Stimulated activated CD4-positive, alpha-beta T cell treated with anti-CD3 and anti-CD28 coated beads, Interleukin-4, amount 100 ng/mL, for 4 hours (primary cell): ENCODE data around the gene SCTR.
A peak's percentile ranks its signal among the peaks of the same experiment; 100 is the strongest.

Experiments used
- DNase-seq, 2 experiments: peaks; one replicate each; pipeline ENCODE4 v3.0.0-alpha.2; 2020

Gene SCTR

GRCh38 chr2:119522671-119523070 is 1.6 kb downstream of the SCTR start:
- DNase-seq, result no peak

GRCh38 chr2:119521433-119522050 is 2.7 kb downstream of the SCTR start:
- no peak for DNase-seq

GRCh38 chr2:119520696-119521432 is 3.4 kb downstream of the SCTR start:
- no peak for DNase-seq

- no peak for DNase-seq
Observed at GRCh38 chr2:119519057-119519408, 5.2 kb downstream of the SCTR start.

- DNase-seq, result no peak
Observed at GRCh38 chr2:119518401-119519056, 5.8 kb downstream of the SCTR start.

- peak; percentile 2 to 28 for DNase-seq
Observed at GRCh38 chr2:119517433-119517832, 6.8 kb downstream of the SCTR start.

- no peak for DNase-seq
Observed at GRCh38 chr2:119516121-119516520, 8.2 kb downstream of the SCTR start.

GRCh38 chr2:119513832-119514231 is 10.5 kb downstream of the SCTR start:
- DNase-seq, result no peak

- no peak for DNase-seq
Observed at GRCh38 chr2:119512946-119513345, 11.3 kb downstream of the SCTR start.

GRCh38 chr2:119511989-119512388 is 12.3 kb downstream of the SCTR start:
- no peak for DNase-seq

- no peak for DNase-seq
Observed at GRCh38 chr2:119508756-119509155, 15.5 kb downstream of the SCTR start.

GRCh38 chr2:119496682-119497081 is 27.6 kb downstream of the SCTR start:
- no peak for DNase-seq

GRCh38 chr2:119495948-119496347 is 28.3 kb downstream of the SCTR start:
- DNase-seq, result no peak

GRCh38 chr2:119494163-119494790 is 30.0 kb downstream of the SCTR start:
- DNase-seq, result no peak

- no peak for DNase-seq
Observed at GRCh38 chr2:119491776-119492525, 32.3 kb downstream of the SCTR start.

GRCh38 chr2:119490653-119491195 is 33.6 kb downstream of the SCTR start:
- DNase-seq, result no peak

GRCh38 chr2:119490106-119490505 is 34.2 kb downstream of the SCTR start:
- DNase-seq, result no peak

- DNase-seq, result no peak
Observed at GRCh38 chr2:119489232-119489952, 34.9 kb downstream of the SCTR start.

GRCh38 chr2:119488245-119489214 is 35.8 kb downstream of the SCTR start:
- DNase-seq, result no peak

- DNase-seq, result no peak
Observed at GRCh38 chr2:119487434-119488244, 36.6 kb downstream of the SCTR start.
